Measurements from ENCODE around the gene LCK. TPM values are rescaled to one million over a fixed set of nuclear protein-coding genes. Genes with fewer than 3 reads are reported as not detected.
A peak's percentile ranks its signal among the peaks of the same experiment; 100 is the strongest.

The LCK gene
- total RNA-seq, 1 experiment from 2014 or later = 51.0 TPM

DNA sequence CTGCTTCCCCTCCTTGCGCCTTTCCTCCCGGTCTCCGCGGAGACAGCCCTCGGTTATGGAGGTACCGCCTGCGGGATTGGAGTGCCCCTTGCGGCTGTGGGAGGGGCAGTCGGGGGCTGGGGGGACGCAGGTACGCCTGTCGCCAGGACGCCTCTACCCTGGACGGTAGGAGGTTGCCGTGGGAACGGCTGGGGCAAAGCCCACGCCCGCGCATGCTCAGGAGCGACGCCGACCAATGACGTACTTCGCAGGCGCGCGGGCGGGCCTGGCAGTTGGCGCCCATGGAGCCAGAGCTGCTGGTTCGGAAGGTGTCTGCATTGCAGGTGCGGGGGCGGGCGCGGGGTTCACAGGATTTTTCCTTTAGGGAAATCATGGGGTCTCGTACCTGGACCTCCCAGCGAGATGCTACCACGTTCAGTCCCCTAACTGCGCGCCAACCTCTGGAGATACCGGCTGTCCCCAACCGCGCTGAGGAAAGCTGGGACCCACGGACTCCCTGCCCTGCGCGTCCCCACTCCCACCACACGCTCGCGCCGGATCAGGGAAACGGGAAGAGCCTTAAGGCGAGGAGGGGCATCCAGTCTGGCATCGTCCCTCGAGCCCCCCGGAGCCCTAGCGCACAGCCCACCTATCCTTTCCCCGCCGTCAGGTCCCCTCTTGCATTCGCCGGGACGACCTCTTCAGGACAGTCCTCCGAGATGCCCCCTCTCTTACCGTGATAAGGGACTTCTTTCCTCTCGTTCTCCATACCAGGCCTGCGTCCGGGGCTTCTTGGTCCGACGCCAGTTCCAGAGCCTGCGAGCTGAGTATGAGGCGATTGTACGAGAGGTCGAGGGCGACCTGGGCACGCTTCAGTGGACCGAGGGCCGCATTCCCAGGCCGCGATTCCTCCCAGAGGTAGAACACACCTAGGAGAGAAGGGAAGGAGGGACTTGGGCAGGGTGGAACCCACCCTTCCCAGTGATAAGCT, 45.4 kb upstream of the LCK start, which contains the start of gene IQCC:
Gene IQCC, plus strand, starts transcription at position 271 of the 970 bp plus-strand sequence. Its CDS starts 11 bp downstream, at position 282.
- Mint-ChIP-seq H3K36me3 (peaks cover 4% of the 10 kb centered on the region), H3K4me3 (peak within 1 kb of the TSS; percentile 96), H3K27ac (0 out of 2 replicates have a peak within 1 kb of the TSS, but pooled peaks have one; percentile 74), H3K27me3 (ENCODE audit: low read depth) (peaks cover 8% of the 10 kb centered on the region), H3K9me3 (no peaks in the 10 kb centered on the region), H3K4me1 (peaks cover 19% of the 10 kb centered on the region)
- CTCF ChIA-PET = interaction anchor here (0.5 to 2.8 kb wide), 6 partner anchors 10 to 132 kb away, joined by 3 to 17 read pairs (median 5); partner anchors contain the start of genes TMEM39B and TXLNA
- POLR2A ChIA-PET = interaction anchor here (0.5 to 1.5 kb wide), 7 partner anchors 10 to 1385 kb away, joined by 3 to 8 read pairs (median 5); partner anchors contain the start of genes MARCKSL1 and TXLNA
- ATAC-seq (peak; percentile 78), DNase-seq (ENCODE audit: low spot score) (peak; percentile 94)
- TF ChIP-seq, protein P1, sequence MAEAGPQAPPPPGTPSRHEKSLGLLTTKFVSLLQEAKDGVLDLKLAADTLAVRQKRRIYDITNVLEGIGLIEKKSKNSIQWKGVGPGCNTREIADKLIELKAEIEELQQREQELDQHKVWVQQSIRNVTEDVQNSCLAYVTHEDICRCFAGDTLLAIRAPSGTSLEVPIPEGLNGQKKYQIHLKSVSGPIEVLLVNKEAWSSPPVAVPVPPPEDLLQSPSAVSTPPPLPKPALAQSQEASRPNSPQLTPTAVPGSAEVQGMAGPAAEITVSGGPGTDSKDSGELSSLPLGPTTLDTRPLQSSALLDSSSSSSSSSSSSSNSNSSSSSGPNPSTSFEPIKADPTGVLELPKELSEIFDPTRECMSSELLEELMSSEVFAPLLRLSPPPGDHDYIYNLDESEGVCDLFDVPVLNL (CRISPR knock-in tag; IDR thresholded peaks at IDR 0.05; ENCODE audit: borderline replicate concordance, low read depth) = no peak
- TF ChIP-seq ZNF138 (CRISPR knock-in tag; conservative IDR thresholded peaks at IDR 0.05) = no peak
- no peak for TF ChIP-seq GTF2I (CRISPR knock-in tag; conservative IDR thresholded peaks at IDR 0.05)
- no peak for TF ChIP-seq FOXJ3 (CRISPR knock-in tag; IDR thresholded peaks at IDR 0.05; ENCODE audit: borderline replicate concordance)
- no peak for TF ChIP-seq NFYB (CRISPR knock-in tag; conservative IDR thresholded peaks at IDR 0.05; ENCODE audit: low read depth)
- no peak for TF ChIP-seq FOXP1 (CRISPR knock-in tag; IDR thresholded peaks at IDR 0.05; ENCODE audit: borderline replicate concordance)
- no peak for TF ChIP-seq NFE2L1 (CRISPR knock-in tag; IDR thresholded peaks at IDR 0.05)
- no peak for TF ChIP-seq TCF7 (CRISPR knock-in tag; IDR thresholded peaks at IDR 0.05; ENCODE audit: low read depth)
- TF ChIP-seq, protein P2, sequence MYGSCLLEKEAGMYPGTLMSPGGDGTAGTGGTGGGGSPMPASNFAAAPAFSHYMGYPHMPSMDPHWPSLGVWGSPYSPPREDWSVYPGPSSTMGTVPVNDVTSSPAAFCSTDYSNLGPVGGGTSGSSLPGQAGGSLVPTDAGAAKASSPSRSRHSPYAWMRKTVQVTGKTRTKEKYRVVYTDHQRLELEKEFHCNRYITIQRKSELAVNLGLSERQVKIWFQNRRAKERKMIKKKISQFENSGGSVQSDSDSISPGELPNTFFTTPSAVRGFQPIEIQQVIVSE (CRISPR knock-in tag; IDR thresholded peaks at IDR 0.05; ENCODE audit: borderline replicate concordance) = no peak
- no peak for TF ChIP-seq NR3C1 (CRISPR knock-in tag; conservative IDR thresholded peaks at IDR 0.05; ENCODE audit: low read depth)
- TF ChIP-seq, protein P3, sequence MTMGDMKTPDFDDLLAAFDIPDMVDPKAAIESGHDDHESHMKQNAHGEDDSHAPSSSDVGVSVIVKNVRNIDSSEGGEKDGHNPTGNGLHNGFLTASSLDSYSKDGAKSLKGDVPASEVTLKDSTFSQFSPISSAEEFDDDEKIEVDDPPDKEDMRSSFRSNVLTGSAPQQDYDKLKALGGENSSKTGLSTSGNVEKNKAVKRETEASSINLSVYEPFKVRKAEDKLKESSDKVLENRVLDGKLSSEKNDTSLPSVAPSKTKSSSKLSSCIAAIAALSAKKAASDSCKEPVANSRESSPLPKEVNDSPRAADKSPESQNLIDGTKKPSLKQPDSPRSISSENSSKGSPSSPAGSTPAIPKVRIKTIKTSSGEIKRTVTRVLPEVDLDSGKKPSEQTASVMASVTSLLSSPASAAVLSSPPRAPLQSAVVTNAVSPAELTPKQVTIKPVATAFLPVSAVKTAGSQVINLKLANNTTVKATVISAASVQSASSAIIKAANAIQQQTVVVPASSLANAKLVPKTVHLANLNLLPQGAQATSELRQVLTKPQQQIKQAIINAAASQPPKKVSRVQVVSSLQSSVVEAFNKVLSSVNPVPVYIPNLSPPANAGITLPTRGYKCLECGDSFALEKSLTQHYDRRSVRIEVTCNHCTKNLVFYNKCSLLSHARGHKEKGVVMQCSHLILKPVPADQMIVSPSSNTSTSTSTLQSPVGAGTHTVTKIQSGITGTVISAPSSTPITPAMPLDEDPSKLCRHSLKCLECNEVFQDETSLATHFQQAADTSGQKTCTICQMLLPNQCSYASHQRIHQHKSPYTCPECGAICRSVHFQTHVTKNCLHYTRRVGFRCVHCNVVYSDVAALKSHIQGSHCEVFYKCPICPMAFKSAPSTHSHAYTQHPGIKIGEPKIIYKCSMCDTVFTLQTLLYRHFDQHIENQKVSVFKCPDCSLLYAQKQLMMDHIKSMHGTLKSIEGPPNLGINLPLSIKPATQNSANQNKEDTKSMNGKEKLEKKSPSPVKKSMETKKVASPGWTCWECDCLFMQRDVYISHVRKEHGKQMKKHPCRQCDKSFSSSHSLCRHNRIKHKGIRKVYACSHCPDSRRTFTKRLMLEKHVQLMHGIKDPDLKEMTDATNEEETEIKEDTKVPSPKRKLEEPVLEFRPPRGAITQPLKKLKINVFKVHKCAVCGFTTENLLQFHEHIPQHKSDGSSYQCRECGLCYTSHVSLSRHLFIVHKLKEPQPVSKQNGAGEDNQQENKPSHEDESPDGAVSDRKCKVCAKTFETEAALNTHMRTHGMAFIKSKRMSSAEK (CRISPR knock-in tag; IDR thresholded peaks at IDR 0.05; ENCODE audit: borderline replicate concordance) = no peak
- TF ChIP-seq, protein P4, sequence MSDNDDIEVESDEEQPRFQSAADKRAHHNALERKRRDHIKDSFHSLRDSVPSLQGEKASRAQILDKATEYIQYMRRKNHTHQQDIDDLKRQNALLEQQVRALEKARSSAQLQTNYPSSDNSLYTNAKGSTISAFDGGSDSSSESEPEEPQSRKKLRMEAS (CRISPR knock-in tag; IDR thresholded peaks at IDR 0.05) = no peak
- no peak for TF ChIP-seq NFATC4 (CRISPR knock-in tag; IDR thresholded peaks at IDR 0.05)
- TF ChIP-seq, protein P5, sequence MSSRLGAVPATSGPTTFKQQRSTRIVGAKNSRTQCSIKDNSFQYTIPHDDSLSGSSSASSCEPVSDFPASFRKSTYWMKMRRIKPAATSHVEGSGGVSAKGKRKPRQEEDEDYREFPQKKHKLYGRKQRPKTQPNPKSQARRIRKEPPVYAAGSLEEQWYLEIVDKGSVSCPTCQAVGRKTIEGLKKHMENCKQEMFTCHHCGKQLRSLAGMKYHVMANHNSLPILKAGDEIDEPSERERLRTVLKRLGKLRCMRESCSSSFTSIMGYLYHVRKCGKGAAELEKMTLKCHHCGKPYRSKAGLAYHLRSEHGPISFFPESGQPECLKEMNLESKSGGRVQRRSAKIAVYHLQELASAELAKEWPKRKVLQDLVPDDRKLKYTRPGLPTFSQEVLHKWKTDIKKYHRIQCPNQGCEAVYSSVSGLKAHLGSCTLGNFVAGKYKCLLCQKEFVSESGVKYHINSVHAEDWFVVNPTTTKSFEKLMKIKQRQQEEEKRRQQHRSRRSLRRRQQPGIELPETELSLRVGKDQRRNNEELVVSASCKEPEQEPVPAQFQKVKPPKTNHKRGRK (CRISPR knock-in tag; IDR thresholded peaks at IDR 0.05; ENCODE audit: borderline replicate concordance) = no peak
- no peak for TF ChIP-seq HMGA2 (CRISPR knock-in tag; IDR thresholded peaks at IDR 0.05)
- TF ChIP-seq, protein P6, sequence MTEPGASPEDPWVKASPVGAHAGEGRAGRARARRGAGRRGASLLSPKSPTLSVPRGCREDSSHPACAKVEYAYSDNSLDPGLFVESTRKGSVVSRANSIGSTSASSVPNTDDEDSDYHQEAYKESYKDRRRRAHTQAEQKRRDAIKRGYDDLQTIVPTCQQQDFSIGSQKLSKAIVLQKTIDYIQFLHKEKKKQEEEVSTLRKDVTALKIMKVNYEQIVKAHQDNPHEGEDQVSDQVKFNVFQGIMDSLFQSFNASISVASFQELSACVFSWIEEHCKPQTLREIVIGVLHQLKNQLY (CRISPR knock-in tag; IDR thresholded peaks at IDR 0.05) = no peak
- TF ChIP-seq ZNF423 (CRISPR knock-in tag; IDR thresholded peaks at IDR 0.05) = no peak
- TF ChIP-seq PRRX2 (CRISPR knock-in tag; IDR thresholded peaks at IDR 0.05) = no peak
- TF ChIP-seq, protein P7, sequence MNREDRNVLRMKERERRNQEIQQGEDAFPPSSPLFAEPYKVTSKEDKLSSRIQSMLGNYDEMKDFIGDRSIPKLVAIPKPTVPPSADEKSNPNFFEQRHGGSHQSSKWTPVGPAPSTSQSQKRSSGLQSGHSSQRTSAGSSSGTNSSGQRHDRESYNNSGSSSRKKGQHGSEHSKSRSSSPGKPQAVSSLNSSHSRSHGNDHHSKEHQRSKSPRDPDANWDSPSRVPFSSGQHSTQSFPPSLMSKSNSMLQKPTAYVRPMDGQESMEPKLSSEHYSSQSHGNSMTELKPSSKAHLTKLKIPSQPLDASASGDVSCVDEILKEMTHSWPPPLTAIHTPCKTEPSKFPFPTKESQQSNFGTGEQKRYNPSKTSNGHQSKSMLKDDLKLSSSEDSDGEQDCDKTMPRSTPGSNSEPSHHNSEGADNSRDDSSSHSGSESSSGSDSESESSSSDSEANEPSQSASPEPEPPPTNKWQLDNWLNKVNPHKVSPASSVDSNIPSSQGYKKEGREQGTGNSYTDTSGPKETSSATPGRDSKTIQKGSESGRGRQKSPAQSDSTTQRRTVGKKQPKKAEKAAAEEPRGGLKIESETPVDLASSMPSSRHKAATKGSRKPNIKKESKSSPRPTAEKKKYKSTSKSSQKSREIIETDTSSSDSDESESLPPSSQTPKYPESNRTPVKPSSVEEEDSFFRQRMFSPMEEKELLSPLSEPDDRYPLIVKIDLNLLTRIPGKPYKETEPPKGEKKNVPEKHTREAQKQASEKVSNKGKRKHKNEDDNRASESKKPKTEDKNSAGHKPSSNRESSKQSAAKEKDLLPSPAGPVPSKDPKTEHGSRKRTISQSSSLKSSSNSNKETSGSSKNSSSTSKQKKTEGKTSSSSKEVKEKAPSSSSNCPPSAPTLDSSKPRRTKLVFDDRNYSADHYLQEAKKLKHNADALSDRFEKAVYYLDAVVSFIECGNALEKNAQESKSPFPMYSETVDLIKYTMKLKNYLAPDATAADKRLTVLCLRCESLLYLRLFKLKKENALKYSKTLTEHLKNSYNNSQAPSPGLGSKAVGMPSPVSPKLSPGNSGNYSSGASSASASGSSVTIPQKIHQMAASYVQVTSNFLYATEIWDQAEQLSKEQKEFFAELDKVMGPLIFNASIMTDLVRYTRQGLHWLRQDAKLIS (CRISPR knock-in tag; IDR thresholded peaks at IDR 0.05; ENCODE audit: borderline replicate concordance) = no peak
- no peak for TF ChIP-seq MYBL2 (CRISPR knock-in tag; IDR thresholded peaks at IDR 0.05)
- peak; percentile 95 for TF ChIP-seq CREM (CRISPR knock-in tag; IDR thresholded peaks at IDR 0.05)
- TF ChIP-seq, protein P8, sequence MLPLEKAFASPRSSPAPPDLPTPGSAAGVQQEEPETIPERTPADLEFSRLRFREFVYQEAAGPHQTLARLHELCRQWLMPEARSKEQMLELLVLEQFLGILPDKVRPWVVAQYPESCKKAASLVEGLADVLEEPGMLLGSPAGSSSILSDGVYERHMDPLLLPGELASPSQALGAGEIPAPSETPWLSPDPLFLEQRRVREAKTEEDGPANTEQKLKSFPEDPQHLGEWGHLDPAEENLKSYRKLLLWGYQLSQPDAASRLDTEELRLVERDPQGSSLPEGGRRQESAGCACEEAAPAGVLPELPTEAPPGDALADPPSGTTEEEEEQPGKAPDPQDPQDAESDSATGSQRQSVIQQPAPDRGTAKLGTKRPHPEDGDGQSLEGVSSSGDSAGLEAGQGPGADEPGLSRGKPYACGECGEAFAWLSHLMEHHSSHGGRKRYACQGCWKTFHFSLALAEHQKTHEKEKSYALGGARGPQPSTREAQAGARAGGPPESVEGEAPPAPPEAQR (CRISPR knock-in tag; IDR thresholded peaks at IDR 0.05) = no peak
